HG02763 (cell line): Measurements from ENCODE around the gene KIRREL3.

Source experiments
- ATAC-seq: cut with Tn5 transposase; IDR thresholded peaks from one replicate; pipeline ENCODE4 v1.9.1; 2021; ENCODE audit warnings: mild to moderate bottlenecking, moderate library complexity; ENCODE audit not compliant: unreplicated experiment

KIRREL3 gene

GRCh38 chr11:126461996-126462395 lies 538.6 kb downstream of the KIRREL3 start:
- ATAC-seq, result no peak

GRCh38 chr11:126461096-126461440 lies 539.5 kb downstream of the KIRREL3 start:
- ATAC-seq, result no peak

- no peak for ATAC-seq
Observed at GRCh38 chr11:126460417-126461095, 540.0 kb downstream of the KIRREL3 start.

- no peak for ATAC-seq
Observed at GRCh38 chr11:126459691-126460281, 540.8 kb downstream of the KIRREL3 start.

GRCh38 chr11:126457817-126458216 lies 542.8 kb downstream of the KIRREL3 start:
- ATAC-seq, result no peak

- no peak for ATAC-seq
Observed at GRCh38 chr11:126456783-126457542, 543.6 kb downstream of the KIRREL3 start.

- no peak for ATAC-seq
Observed at GRCh38 chr11:126456089-126456488, 544.5 kb downstream of the KIRREL3 start.

- ATAC-seq, result no peak
Observed at GRCh38 chr11:126452241-126453101, 548.1 kb downstream of the KIRREL3 start.

- no peak for ATAC-seq
Observed at GRCh38 chr11:126451211-126451802, 549.3 kb downstream of the KIRREL3 start.

GRCh38 chr11:126450806-126451205 lies 549.8 kb downstream of the KIRREL3 start:
- no peak for ATAC-seq

- ATAC-seq, result no peak
Observed at GRCh38 chr11:126450198-126450597, 550.4 kb downstream of the KIRREL3 start.

- ATAC-seq, result no peak
Observed at GRCh38 chr11:126446581-126446980, 554.0 kb downstream of the KIRREL3 start.

GRCh38 chr11:126444072-126444471 lies 556.5 kb downstream of the KIRREL3 start:
- no peak for ATAC-seq

GRCh38 chr11:126443120-126443519 lies 557.5 kb downstream of the KIRREL3 start:
- no peak for ATAC-seq

GRCh38 chr11:126440792-126441514 lies 559.6 kb downstream of the KIRREL3 start:
- ATAC-seq, result peak; percentile 64

GRCh38 chr11:126440276-126440675 lies 560.3 kb downstream of the KIRREL3 start:
- ATAC-seq, result no peak

GRCh38 chr11:126438691-126439090 lies 561.9 kb downstream of the KIRREL3 start:
- no peak for ATAC-seq

GRCh38 chr11:126438272-126438671 lies 562.3 kb downstream of the KIRREL3 start:
- no peak for ATAC-seq

- no peak for ATAC-seq
Observed at GRCh38 chr11:126437731-126438130, 562.8 kb downstream of the KIRREL3 start.

- no peak for ATAC-seq
Observed at GRCh38 chr11:126436209-126436755, 564.3 kb downstream of the KIRREL3 start.
